Esophagus squamous epithelium (tissue), 4 donors: ENCODE data around the gene SLC51A.

Experiments
- CTCF ChIP-seq, 6 experiments: fragments of 450-650 bp in 4 of 6; fragments of 200-600 bp in 2 of 6; sonication (generic) in 2 of 6; IDR thresholded peaks; one replicate each; pipeline ENCODE4 v1.5.1; 2016 to 2019; ENCODE audit warnings: antibody characterized with exemption in 6 of 6, mild to moderate bottlenecking in 4 of 6, moderate library complexity in 4 of 6
- POLR2A ChIP-seq, 4 donors: fragments of 450-650 bp; IDR thresholded peaks; one replicate each; pipeline ENCODE4 v1.6.1; 2017; ENCODE audit warnings: antibody characterized with exemption in 4 of 4, mild to moderate bottlenecking in 4 of 4, moderate library complexity in 3 of 4

GRCh38 chr3:196216681-196217211, 412 bp downstream of the SLC51A start:
- TF ChIP-seq CTCF (IDR thresholded peaks at IDR 0.05) (no peak), POLR2A (IDR thresholded peaks at IDR 0.05) (no peak)
